DMS53 treated with DMSO at 0.1 percent for 48 hours (cell line): ENCODE measurements around the gene ABCF2.
A peak's percentile ranks its signal among the peaks of the same experiment; 100 is the strongest.

Experiments used
- DNase-seq: peaks from one replicate; lab custom pipeline; 2025; ENCODE audit not compliant: unreplicated experiment; lab: John Stamatoyannopoulos, UW

Gene ABCF2

DNA sequence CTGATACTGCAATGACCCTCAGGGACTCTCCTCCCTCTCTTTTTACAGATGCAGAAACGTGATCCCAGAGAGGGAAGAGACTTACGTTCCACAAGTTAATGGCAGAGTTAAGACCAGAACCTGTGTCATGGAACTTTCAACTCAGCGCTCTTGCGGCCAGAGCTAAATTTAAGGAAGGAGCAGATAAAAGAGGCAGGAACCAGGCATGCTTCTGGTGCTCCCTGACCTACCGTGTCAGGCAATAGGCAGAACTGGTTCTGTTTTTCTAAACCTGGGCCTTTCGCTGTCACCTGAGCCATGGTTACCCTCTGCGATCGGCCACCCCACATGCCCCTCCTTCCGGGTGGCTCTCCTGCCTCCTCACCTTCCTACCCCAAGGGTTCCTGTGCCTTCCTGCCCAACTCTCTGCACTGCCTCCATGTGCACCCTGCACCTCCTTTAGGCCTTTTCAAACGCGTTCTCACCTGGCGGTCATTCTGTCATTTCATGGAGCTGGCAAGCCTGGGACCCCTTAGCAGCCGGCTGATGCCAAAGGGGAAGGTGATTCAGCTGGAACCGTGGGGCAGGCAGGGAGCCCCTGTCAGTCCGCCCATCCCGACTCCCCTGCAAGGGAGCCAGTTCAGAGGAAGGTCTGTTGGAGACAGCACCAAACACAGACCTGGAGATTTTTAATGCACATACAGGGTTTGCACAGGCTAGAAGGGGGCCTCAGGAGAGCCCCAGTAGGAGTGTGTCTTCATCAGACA is 51.8 kb downstream of the ABCF2 start:
- no peak for DNase-seq

DNA sequence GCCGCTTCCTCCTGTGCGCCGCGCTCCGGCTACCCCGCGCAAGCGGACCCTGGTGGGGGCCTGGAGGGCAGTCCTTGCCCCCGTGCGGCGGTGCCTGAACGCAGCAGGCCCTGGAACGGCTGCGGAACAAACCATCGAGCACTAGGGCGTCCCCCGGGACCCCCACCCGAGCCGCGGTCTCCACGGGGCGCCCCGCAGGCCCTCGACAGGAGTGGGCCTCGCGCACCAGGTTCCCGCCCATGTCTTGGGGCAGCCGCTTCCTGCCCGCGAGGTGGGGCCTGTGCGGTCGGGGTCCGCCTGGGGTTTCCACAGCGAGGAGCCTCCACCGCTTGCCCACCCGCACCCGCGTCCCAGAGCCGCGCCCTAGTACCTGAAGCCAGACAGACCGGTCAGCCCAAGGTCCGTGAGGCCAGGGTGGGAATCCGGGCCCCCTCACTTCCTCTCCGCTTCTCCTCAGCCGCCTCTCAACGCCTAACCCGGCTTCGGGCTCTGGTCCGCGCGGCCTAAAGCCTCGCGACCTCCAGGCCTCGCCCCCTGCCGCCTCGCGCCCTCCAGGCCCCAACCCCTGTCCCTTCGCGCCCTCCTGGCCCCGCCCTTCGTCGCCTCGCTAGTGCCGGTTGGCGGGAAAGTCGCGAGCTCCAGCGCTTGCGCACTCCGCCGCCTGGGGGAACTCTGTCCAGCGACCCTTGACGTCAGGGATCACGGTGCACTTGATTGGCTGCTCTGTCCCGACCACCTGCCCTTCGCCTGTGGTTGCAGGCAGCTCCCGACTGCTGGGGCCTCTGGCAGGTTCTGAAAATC is 52.6 kb downstream of the ABCF2 start:
- peak; percentile 46 for DNase-seq

DNA sequence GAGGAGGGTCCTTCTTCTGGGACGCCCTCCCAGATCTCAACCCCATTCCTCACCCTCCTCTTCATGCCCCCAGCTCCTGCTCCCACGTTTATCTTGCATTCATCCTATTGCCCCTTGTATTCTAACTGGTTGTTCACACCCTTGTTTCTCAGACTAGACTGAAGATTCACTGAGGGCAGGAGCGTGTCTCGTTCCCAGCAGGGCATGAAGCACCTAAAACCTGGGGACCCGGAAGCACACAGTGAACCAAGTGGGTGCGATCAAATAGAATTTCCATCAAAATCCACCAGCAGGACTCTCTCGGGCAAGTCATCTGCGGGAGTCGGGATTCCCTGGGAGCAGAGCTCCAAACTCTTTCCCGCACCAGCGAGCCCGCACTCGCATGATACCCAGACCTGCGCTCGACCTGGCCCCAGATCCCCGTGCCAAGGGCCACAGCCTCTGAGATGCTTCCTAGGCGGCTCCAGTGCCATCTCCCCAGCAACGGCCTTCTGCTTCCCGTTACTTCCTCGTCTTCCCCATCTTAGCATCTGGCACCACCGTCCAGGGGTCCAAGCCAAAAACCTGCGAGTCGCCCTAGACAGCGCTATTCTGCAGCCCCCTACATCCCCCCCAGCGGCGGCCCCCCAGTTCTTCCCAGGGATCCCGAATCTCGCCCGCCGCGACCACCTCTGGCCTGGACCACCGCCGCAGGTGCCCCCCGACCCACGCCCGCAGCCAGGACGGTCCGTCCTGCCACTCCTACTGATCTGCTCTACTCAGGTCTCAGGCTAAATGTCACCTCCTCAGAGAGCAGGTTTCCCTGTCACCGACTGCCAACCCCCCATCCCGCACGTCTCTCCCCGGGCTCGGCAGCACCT is 53.4 kb downstream of the ABCF2 start:
- DNase-seq = no peak

DNA sequence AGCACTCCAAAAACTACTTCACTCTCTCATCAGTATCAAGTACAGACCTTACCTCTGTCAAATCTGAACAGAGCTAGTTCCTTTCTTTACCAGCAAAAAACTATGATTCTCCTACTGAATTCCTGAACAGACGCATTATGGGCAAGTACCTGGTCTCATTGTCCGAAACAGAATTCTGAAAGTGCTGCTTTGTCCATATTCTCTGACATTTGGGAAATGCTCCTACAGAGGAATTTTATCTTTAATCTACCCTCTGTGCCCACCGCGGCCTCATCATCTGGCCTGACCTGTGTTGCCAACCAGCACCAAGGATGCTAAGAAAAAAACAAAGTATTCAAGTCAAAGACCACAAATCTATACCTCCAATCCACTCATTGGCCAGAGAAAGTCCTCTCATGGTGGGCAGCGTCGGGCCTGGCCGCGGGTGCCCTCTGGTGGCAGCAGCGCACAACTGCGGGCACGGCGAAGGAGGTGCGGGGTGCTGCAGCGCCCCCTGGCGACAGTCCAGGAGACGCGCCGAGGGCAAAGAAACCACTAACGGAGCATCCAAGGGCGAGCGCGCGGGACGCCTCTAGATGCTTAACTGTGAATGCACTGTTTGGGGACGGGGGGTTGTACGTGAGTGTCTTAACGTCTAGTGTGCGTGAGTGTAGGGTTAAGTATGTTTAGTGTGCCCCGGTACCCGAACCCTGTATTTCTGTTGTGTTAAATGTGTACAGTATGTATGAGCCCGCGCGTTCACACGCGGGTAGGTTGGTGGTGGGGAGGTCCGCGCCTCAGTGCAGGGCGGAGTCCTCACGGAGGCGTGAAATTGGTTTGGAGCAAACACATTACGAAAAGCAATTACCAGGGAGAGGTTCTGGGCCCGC is 54.5 kb downstream of the ABCF2 start:
- DNase-seq = peak; percentile 84

DNA sequence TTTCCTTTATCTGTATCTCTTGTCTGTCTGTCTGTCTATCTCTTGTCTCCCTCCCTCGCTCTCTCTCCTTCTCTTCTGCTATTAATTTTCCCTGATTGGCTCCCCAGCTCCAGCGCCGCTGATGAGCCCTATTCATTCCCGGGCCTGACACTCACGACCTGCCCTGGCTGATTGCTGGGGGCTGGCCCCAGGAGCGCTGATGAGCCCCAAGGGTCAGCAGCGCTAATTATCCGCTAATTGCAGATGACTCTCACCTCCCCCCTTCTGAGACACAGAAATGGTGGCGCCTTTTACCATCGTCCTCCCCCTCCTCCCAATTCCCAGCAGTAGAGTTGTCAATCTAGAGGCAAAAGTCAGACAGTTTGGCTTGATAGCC is 58.2 kb downstream of the ABCF2 start:
- DNase-seq = no peak

DNA sequence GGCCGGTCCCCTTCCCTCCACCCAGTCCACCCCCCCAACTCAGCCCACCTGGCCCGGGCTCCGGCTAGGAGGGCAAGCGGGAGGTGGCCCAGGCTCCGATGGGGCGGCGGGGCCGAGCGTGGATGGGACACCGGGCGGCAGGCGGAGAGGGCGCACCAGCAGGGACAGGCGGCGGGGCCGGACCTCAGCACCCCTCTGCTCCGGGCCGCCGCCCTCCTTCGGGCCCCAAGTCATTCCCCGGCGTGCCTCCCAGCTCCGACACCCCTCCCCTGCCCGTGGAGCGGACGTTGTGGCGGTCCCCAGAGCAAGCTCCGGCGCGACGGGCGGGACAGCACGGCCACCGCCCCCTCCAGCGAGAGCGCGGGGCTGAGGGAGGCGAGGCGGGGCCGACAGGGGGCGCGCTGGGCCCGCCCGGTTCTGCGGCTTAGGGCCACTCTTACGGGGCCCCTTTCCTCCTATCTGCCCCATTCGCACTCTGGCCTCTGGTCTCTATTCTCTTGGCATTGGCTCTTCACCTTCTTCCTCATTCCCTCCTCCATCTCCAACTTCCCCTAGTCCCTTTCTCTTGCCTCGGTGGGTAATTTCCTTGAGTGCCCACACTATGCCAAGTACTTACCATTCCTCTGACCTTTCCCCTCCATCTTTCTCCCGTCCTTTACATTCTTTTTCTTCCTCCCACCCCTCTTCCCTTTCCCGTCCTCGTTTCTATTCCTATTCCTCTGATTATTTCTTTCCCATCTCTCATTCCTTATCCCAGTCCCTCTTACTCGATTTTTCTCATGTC is 58.8 kb downstream of the ABCF2 start:
- DNase-seq = no peak

DNA sequence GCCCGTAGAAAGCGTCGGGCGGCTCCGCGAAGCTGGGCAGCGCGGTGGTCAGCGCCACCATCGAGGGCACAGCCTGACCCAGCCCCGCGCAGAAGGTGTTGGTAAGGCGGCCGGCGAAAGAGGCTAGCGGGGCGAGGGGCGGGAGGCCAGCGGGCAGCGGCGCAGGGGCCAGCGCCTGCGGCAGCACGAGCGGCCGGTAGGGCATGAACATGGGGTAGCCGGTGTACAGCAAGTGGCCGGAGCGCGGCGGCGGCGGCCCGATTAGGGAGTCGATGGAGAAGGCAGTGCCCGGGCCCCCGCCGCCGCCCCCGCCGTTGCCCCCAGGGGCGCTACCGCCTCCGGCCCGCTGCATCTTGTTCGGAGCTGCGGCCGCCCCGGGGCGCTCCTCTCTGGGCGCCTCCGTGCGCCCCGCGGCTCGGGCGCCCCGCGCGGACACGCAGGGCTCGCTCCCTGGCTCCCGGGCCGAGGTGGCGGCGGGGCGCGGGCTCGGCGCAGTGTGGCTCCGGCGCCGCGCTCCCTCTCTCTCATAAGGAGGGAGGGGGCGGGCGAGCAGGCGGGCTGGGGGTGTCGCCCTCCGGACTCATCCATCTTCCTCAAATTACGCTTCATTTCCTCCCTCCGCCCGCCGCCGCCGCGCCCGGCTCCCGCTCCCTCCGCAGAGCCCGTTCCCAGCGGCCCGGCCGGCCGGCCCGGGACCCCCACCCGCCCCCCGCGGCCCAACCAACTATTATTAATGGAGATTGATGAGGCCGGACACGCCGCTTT is 59.6 kb downstream of the ABCF2 start, which contains the start of gene GBX1:
TSS of gene GBX1 (minus strand) at position 498 of the 765 bp plus-strand sequence. CDS start at position 352, 146 bp downstream.
- DNase-seq = no peak

DNA sequence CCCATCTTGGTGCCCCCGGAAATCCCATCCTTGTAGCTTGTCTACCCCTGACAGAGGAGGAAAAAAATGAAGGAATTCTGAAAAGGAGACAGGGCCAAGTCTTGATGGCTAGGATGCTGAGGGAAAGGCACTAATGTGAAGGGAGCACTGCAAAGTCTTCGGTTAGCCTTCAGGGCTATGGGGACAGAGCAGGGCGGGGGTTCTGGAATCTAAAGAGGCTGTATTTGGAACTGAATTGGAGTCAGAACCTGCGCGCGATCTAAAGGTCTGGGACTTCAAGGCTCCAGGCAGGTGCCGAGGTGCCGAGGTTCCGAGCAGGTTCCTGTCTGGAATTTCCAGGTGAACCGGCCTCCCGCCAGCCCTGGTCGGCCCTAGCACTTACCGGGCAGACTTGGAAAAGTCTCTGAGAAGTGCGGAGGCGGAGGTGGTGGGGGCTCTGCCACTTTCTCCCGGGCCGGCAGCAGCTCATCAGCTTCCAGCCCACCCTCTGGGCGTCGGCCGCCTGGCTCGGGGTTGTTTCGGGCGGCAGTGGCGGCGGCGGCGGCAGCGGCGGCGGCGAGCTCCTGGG is 60.3 kb downstream of the ABCF2 start:
- DNase-seq = no peak
